Gastrocnemius medialis (tissue), 4 donors: Measurements from ENCODE around the gene FRS3. TPM values are rescaled to one million over a fixed set of nuclear protein-coding genes. Genes with fewer than 3 reads are reported as not detected.

Experiments used
- ATAC-seq, 2 donors: fragments of 150-250 bp; one replicate each; pipeline ENCODE4 v1.9.1; 2016
- DNase-seq, 2 donors: peaks; one replicate each; pipeline ENCODE4 v3.0.0-alpha.2; 2019
- H3K27ac ChIP-seq, 4 donors: fragments of 200-600 bp; sonication (generic); 1 replicate in 1 of 4; 2 replicates in 3 of 4; pipeline ENCODE4 v1.5.1; 2016 to 2018; ENCODE audit warnings: mild to moderate bottlenecking in 2 of 4, moderate library complexity in 1 of 4
- H3K27me3 ChIP-seq, 3 donors: fragments of 200-600 bp; sonication (generic) in 2 of 3; 1 replicate in 1 of 3; 2 replicates in 2 of 3; pipeline versions ENCODE4 v1.5.1 to v1.6.0; 2016 to 2019; ENCODE audit warnings: mild to moderate bottlenecking in 1 of 3, moderate library complexity in 1 of 3
- H3K36me3 ChIP-seq, 2 donors: fragments of 200-600 bp; sonication (generic) in 1 of 2; one replicate each; pipeline ENCODE4 v1.5.1; 2017 to 2018
- H3K4me1 ChIP-seq, 2 donors: fragments of 200-600 bp; sonication (generic) in 1 of 2; one replicate each; pipeline ENCODE4 v1.5.1; 2016 to 2017; ENCODE audit warnings: mild to moderate bottlenecking in 2 of 2
- H3K4me3 ChIP-seq, 4 donors: fragments of 200-600 bp; sonication (generic) in 3 of 4; 1 replicate in 1 of 4; 2 replicates in 3 of 4; pipeline ENCODE4 v1.5.1; 2016 to 2019; ENCODE audit warnings: mild to moderate bottlenecking in 2 of 4
- H3K9me3 ChIP-seq, 3 donors: fragments of 200-600 bp; sonication (generic) in 2 of 3; 1 replicate in 1 of 3; 2 replicates in 2 of 3; pipeline ENCODE4 v1.5.1; 2016 to 2019
- POLR2A ChIP-seq, 2 donors: fragments of 450-650 bp; IDR thresholded peaks; one replicate each; pipeline ENCODE4 v1.6.1; 2017; ENCODE audit warnings: antibody characterized with exemption in 2 of 2, mild to moderate bottlenecking in 2 of 2, moderate library complexity in 2 of 2
- in situ Hi-C, 4 donors: fragments of 200-750 bp; cut with MboI; loops; one replicate each; pipeline versions ENCODE4 v1.15.0 to v1.8.0; 2017; ENCODE audit warnings: low sequenced_read_pairs in 4 of 4
- intact Hi-C: fragments of 100-400 bp; cut with DNase I; formaldehyde crosslinking; loops from one replicate; pipeline ENCODE4 v1.15.1; 2023; ENCODE audit warnings: low total_unique reads
- total RNA-seq, 4 donors: library from RNA; depleted of rRNA; stranded (reverse); fragments of >200 nt; gene quantifications; one replicate each; pipeline versions ENCODE4 v1.1.0 to v1.2.3, GENCODE V29; 2016
- TF ChIP-seq, protein P1 (sequence below), 5 experiments: fragments of 450-650 bp in 3 of 5; fragments of 200-600 bp in 2 of 5; sonication (generic) in 2 of 5; IDR thresholded peaks in 4 of 5; conservative IDR thresholded peaks in 1 of 5; 1 replicate in 4 of 5; 2 replicates in 1 of 5; pipeline ENCODE4 v1.5.1; 2016 to 2019; ENCODE audit warnings: antibody characterized with exemption in 5 of 5, mild to moderate bottlenecking in 3 of 5, moderate library complexity in 3 of 5

Gene FRS3
- total RNA-seq, 4 donors from 2014 or later: 2.9 to 6.9 (median 5.5) TPM

DNA sequence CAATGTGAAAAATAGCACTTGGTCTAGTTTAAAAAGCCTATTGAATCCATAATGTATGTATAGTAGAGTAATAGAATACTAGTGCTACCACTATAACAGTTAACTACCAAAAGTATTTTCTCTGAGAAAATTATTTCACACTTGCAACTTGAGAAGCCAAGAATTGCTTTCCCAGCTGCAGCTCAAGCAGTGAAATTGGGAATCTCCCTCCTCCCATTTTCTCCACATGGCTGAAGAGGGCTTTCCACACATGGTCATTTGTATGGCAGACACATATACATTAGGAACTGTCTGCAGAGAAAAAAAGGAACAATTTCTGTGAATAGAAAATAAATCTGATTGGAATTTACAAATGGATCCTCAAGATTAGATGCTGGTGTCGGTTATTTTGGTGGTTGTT lies 42.3 kb upstream of the FRS3 start:
- DNase-seq (no peak), ATAC-seq (no peak)
- no peak overlapping the region for H3K27ac ChIP-seq
- no peak overlapping the region for H3K4me3 ChIP-seq
- H3K9me3 ChIP-seq: no peaks in the 10 kb centered on the region
- TF ChIP-seq, protein P1, sequence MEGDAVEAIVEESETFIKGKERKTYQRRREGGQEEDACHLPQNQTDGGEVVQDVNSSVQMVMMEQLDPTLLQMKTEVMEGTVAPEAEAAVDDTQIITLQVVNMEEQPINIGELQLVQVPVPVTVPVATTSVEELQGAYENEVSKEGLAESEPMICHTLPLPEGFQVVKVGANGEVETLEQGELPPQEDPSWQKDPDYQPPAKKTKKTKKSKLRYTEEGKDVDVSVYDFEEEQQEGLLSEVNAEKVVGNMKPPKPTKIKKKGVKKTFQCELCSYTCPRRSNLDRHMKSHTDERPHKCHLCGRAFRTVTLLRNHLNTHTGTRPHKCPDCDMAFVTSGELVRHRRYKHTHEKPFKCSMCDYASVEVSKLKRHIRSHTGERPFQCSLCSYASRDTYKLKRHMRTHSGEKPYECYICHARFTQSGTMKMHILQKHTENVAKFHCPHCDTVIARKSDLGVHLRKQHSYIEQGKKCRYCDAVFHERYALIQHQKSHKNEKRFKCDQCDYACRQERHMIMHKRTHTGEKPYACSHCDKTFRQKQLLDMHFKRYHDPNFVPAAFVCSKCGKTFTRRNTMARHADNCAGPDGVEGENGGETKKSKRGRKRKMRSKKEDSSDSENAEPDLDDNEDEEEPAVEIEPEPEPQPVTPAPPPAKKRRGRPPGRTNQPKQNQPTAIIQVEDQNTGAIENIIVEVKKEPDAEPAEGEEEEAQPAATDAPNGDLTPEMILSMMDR (IDR thresholded peaks at IDR 0.05 in 4 of 5, conservative IDR thresholded peaks at IDR 0.05 in 1 of 5): no peak
- TF ChIP-seq POLR2A (IDR thresholded peaks at IDR 0.05): no peak
- no peaks in the 10 kb centered on the region for H3K4me1 ChIP-seq
- in situ Hi-C loops: no loop called here
- intact Hi-C loops: no loop called here
- no peaks in the 10 kb centered on the region for H3K27me3 ChIP-seq
- H3K36me3 ChIP-seq: no peaks in the 10 kb centered on the region

DNA sequence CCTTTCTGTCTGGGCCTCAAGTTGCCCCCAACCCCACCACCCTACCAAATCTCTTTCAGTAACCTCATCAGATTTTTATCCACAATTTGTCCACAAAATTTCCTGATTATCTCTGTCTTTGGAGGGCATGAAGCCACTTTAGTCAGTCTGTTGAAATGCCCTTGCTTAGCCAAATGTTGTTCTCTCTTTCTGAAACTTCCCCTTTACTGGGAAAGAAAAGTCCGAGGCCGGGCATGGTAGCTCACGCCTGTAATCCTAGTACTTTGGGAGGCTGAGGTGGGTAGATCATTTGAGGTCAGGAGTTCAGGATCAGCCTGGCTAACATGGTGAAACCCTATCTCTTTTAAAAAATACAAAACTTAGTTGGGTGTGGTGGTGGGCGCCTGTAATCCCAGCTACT lies 41.6 kb upstream of the FRS3 start:
- Histone ChIP-seq H3K27ac (no peak overlapping the region), H3K4me3 (no peak overlapping the region), H3K4me1 (no peaks in the 10 kb centered on the region), H3K9me3 (no peaks in the 10 kb centered on the region), H3K36me3 (no peaks in the 10 kb centered on the region), H3K27me3 (no peaks in the 10 kb centered on the region)
- TF ChIP-seq, protein P1 (IDR thresholded peaks at IDR 0.05 in 4 of 5, conservative IDR thresholded peaks at IDR 0.05 in 1 of 5): no peak
- no peak for TF ChIP-seq POLR2A (IDR thresholded peaks at IDR 0.05)
- in situ Hi-C loops: no loop called here
- intact Hi-C loops: no loop called here
- ATAC-seq (no peak), DNase-seq (no peak)

DNA sequence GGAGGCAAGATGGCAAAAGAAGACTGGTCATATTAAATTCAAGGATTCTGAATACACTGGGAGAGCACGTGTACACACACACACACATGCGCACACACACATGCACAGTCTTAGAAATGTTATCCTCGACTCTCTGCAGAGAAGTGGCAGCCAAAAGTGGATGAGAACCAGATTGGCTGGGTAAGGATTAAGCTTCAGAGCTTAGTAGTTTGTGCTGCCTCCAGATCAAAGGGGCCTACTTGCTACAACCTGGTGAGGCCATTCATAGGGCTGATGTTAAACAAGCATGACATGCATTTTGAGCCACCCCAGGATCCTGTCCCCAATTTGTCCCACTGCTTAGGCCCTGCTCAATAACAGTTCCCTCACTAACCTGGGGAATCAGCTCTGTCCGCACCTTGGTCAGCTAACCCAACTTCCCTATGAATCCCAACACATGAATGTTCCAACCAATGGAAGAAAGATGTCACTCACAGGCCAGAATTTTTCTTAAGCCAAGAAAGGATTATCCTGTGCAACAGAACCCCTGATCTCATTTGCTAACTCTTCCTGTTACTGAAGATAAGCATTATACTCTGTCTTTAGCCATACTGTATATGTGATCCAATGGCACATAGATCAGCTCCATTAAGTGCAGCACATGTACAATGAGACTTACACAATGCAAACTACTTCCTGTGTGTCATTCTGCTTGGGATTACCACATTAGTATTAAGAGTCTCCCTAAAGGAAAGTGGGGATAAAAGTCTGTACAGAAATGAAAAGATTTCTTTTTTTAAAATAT lies 38.8 kb upstream of the FRS3 start:
- TF ChIP-seq, protein P1 (IDR thresholded peaks at IDR 0.05 in 4 of 5, conservative IDR thresholded peaks at IDR 0.05 in 1 of 5): no peak
- no peak for TF ChIP-seq POLR2A (IDR thresholded peaks at IDR 0.05)
- Histone ChIP-seq H3K9me3 (no peaks in the 10 kb centered on the region), H3K27me3 (no peaks in the 10 kb centered on the region), H3K4me3 (no peak overlapping the region), H3K4me1 (peaks cover 0 to 12% of the 10 kb centered on the region in 2 donors), H3K36me3 (no peaks in the 10 kb centered on the region), H3K27ac (no peak overlapping the region)
- DNase-seq (no peak), ATAC-seq (no peak)
- in situ Hi-C loops (no loop called here), intact Hi-C loops (no loop called here)

DNA sequence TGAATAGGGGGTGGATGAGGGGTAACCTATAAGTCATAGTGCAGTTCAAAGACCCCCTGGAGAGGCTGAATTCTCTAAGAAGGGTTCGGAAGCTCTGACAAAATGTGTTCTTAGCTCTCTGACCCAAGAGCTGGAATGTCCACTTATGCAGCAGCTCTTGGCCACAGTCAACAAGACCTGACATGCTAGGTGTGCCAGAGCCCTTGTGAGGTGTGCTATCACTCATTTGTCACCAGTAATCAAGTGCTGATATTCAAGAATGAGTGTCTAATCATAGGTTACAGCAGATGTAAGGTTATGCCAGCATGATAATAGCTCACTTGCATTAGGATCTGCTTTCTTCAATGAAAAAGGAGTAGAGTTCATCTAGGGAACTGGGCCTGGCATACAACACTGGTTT lies 35.9 kb upstream of the FRS3 start:
- Histone ChIP-seq H3K36me3 (no peaks in the 10 kb centered on the region), H3K4me1 (peaks cover 0 to 17% of the 10 kb centered on the region in 2 donors), H3K9me3 (no peaks in the 10 kb centered on the region), H3K27ac (no peak overlapping the region), H3K4me3 (no peak overlapping the region), H3K27me3 (no peaks in the 10 kb centered on the region)
- intact Hi-C loops: no loop called here
- in situ Hi-C loops: no loop called here
- ATAC-seq (no peak), DNase-seq (no peak)
- TF ChIP-seq, protein P1 (IDR thresholded peaks at IDR 0.05 in 4 of 5, conservative IDR thresholded peaks at IDR 0.05 in 1 of 5): no peak
- TF ChIP-seq POLR2A (IDR thresholded peaks at IDR 0.05): no peak
